ENCODE data around the gene SLC5A12.

- TF ChIP-seq POLR2AphosphoS5 (IDR thresholded peaks at IDR 0.05; ENCODE audit: borderline replicate concordance, low read depth, low read length) (no peak), EZH2 (IDR thresholded peaks at IDR 0.05) (no peak)
Measured at GRCh38 chr11:26761361-26761809, 39.5 kb upstream of the SLC5A12 start.

Data from SK-N-MC (cell line).